ENCODE results near the gene PTPN3. TPM values are rescaled to one million over a fixed set of nuclear protein-coding genes. Genes with fewer than 3 reads are reported as not detected.

Gene PTPN3
- total and polyA plus RNA-seq, 2 experiments from 2014 or later = 1.4 to 2.6 TPM

- no peak overlapping the region for H3K27ac Mint-ChIP-seq
- no peaks in the 10 kb centered on the region for H3K79me2 ChIP-seq (replicated peaks; ENCODE audit: insufficient read depth)
- TF ChIP-seq POLR2AphosphoS5 (IDR thresholded peaks at IDR 0.05; ENCODE audit: low read depth) (no peak), CTCF (conservative IDR thresholded peaks at IDR 0.05; ENCODE audit: low read depth in 2 of 2) (no peak)
These were observed 29.2 kb downstream of the PTPN3 start for GRCh38 chr9:109468927-109469326.

GRCh38 chr9:109467936-109468335, 30.2 kb downstream of the PTPN3 start:
- H2AFZ ChIP-seq = no peak overlapping the region
- H3K27ac ChIP-seq (ENCODE audit: low read depth) = no peak overlapping the region
- no peaks in the 10 kb centered on the region for H3F3A ChIP-seq (replicated peaks; ENCODE audit: low read depth)
- Mint-ChIP-seq H3K27ac (no peak overlapping the region), H3K4me3 (no peak overlapping the region), H3K4me1 (peaks cover 8% of the 10 kb centered on the region), H3K27me3 (ENCODE audit: insufficient read depth, low read depth, poor library complexity) (peaks cover 8% of the 10 kb centered on the region), H3K9me3 (no peaks in the 10 kb centered on the region), H3K36me3 (ENCODE audit: low read depth) (no peaks in the 10 kb centered on the region)
- H3K9me2 ChIP-seq (ENCODE audit: insufficient read depth) = no peaks in the 10 kb centered on the region
- H3K4me2 ChIP-seq = no peak overlapping the region
- no peak for ATAC-seq
- H3K4me3 ChIP-seq = no peak overlapping the region
- DNase-seq (ENCODE audit: low spot score) = no peak
- H3K27me3 ChIP-seq (ENCODE audit: insufficient read depth) = no peaks in the 10 kb centered on the region
- no peaks in the 10 kb centered on the region for H4K20me1 ChIP-seq (replicated peaks; ENCODE audit: insufficient read depth)
- no peaks in the 10 kb centered on the region for H3K79me2 ChIP-seq (replicated peaks; ENCODE audit: insufficient read depth)
- H3K36me3 ChIP-seq (ENCODE audit: insufficient read depth) = no peaks in the 10 kb centered on the region
- peaks cover 6% of the 10 kb centered on the region; the same call in 1 of the 2 replicates for H3K4me1 ChIP-seq (ENCODE audit: insufficient read depth)
- TF ChIP-seq EZH2phosphoT487 (IDR thresholded peaks at IDR 0.05; ENCODE audit: unreplicated experiment) (no peak), ETS1 (IDR thresholded peaks at IDR 0.05) (no peak), ZNF114 (CRISPR knock-in tag; IDR thresholded peaks at IDR 0.05) (no peak), CTCF (conservative IDR thresholded peaks at IDR 0.05; ENCODE audit: low read depth in 2 of 2) (no peak), POLR2AphosphoS5 (IDR thresholded peaks at IDR 0.05; ENCODE audit: low read depth) (no peak), EZH2 (IDR thresholded peaks at IDR 0.05; ENCODE audit: low read depth, unreplicated experiment) (no peak), REST (IDR thresholded peaks at IDR 0.05; ENCODE audit: unreplicated experiment) (no peak), ZNF331 (CRISPR knock-in tag; IDR thresholded peaks at IDR 0.05; ENCODE audit: low read depth) (no peak)

More at GRCh38 chr9:109468927-109469326, 29.2 kb downstream of the PTPN3 start:
- ATAC-seq (no peak), DNase-seq (ENCODE audit: low spot score) (no peak)
- Mint-ChIP-seq H3K4me3 (no peak overlapping the region), H3K27me3 (ENCODE audit: insufficient read depth, low read depth, poor library complexity) (peaks cover 8% of the 10 kb centered on the region), H3K36me3 (ENCODE audit: low read depth) (no peaks in the 10 kb centered on the region), H3K4me1 (peaks cover 8% of the 10 kb centered on the region), H3K9me3 (no peaks in the 10 kb centered on the region)
- H3K9me2 ChIP-seq (ENCODE audit: insufficient read depth) = no peaks in the 10 kb centered on the region
- H3K27me3 ChIP-seq (ENCODE audit: insufficient read depth) = no peaks in the 10 kb centered on the region
- no peaks in the 10 kb centered on the region for H3K36me3 ChIP-seq (ENCODE audit: insufficient read depth)
- no peak overlapping the region for H3K27ac ChIP-seq (ENCODE audit: low read depth)
- no peak overlapping the region for H3K4me2 ChIP-seq
- no peak overlapping the region for H2AFZ ChIP-seq
- no peaks in the 10 kb centered on the region for H4K20me1 ChIP-seq (replicated peaks; ENCODE audit: insufficient read depth)
- no peaks in the 10 kb centered on the region for H3F3A ChIP-seq (replicated peaks; ENCODE audit: low read depth)
- H3K4me1 ChIP-seq (ENCODE audit: insufficient read depth) = 0 out of 2 replicates have a peak, but pooled peaks cover under 1% of the 10 kb centered on the region
- no peak overlapping the region for H3K4me3 ChIP-seq
